ENCODE measurements around the gene PRR11. TPM values are rescaled to one million over a fixed set of nuclear protein-coding genes. Genes with fewer than 3 reads are reported as not detected.
"Not testable (repeated sequence)": the region's sequence is repeated elsewhere in the genome, so short reads cannot be mapped to it uniquely, and the experiment has no call there.

Gene PRR11
- polyA plus RNA-seq, 3 donors, result 1.1 to 3.9 (median 1.7) TPM

DNA sequence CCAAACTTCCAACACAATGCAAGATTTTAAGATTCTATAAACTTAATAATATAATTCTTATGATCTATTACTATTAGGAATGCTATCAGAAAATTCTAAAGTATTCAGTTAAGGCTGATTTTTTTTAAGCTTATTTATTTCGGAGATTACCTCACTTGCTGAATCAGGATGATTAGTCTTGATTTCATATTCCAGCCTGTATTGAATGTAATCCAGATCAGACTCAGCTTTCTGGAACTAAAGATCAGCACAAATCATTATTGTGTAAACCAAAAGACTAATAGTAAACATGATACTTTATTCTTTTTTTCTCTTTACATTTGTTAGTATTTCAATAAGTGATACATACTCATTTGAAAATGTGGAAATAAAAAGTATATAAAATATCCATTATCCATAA lies 24.4 kb upstream of the PRR11 start:
- Mint-ChIP-seq H3K36me3 (peaks cover 13 to 26% of the 10 kb centered on the region in 2 donors), H3K9me3 (no peaks in the 10 kb centered on the region), H3K27ac (no peak overlapping the region), H3K4me1 (no peaks in the 10 kb centered on the region), H3K27me3 (ENCODE audit: low read depth in 3 of 3) (peaks cover 0 to 2% (median 0%) of the 10 kb centered on the region in 3 donors), H3K4me3 (no peak overlapping the region)
- no CpG with 5 or more reads among the region's 1 CpG for WGBS (ENCODE audit: insufficient coverage)
- Histone ChIP-seq H3K9ac (ENCODE audit: insufficient read depth, low read length, poor library complexity, severe bottlenecking) (no peak overlapping the region), H3K27me3 (ENCODE audit: control insufficient read depth in 2 of 2, insufficient read depth in 2 of 2, low read length in 2 of 2) (no peaks in the 10 kb centered on the region), H3K9me3 (replicated peaks in 1 of 2; ENCODE audit: control insufficient read depth in 1 of 2, insufficient read depth in 1 of 2, low read length in 2 of 2) (no peaks in the 10 kb centered on the region), H3K4me2 (replicated peaks; ENCODE audit: extremely low read depth, low read length, poor library complexity, severe bottlenecking) (no peak overlapping the region), H3K36me3 (replicated peaks in 1 of 2; ENCODE audit: control insufficient read depth in 1 of 2, insufficient read depth in 2 of 2, low read length in 2 of 2) (peaks cover 3 to 30% of the 10 kb centered on the region in 2 donors), H2AFZ (ENCODE audit: insufficient read depth, low read depth, low read length, poor library complexity, severe bottlenecking) (no peak overlapping the region), H3K27ac (ENCODE audit: low read depth in 1 of 2, low read length in 2 of 2) (no peak overlapping the region), H3K4me1 (ENCODE audit: control insufficient read depth in 1 of 2, insufficient read depth in 2 of 2, low read length in 2 of 2) (no peaks in the 10 kb centered on the region), H4K20me1 (ENCODE audit: insufficient read depth, low read length) (no peaks in the 10 kb centered on the region), H3K79me2 (ENCODE audit: insufficient read depth, low read length) (peaks cover 63% of the 10 kb centered on the region), H3K4me3 (replicated peaks in 1 of 3; ENCODE audit: low read depth in 2 of 3, low read length in 3 of 3) (no peak overlapping the region)
- DNase-seq, result no peak
- TF ChIP-seq, protein P1, sequence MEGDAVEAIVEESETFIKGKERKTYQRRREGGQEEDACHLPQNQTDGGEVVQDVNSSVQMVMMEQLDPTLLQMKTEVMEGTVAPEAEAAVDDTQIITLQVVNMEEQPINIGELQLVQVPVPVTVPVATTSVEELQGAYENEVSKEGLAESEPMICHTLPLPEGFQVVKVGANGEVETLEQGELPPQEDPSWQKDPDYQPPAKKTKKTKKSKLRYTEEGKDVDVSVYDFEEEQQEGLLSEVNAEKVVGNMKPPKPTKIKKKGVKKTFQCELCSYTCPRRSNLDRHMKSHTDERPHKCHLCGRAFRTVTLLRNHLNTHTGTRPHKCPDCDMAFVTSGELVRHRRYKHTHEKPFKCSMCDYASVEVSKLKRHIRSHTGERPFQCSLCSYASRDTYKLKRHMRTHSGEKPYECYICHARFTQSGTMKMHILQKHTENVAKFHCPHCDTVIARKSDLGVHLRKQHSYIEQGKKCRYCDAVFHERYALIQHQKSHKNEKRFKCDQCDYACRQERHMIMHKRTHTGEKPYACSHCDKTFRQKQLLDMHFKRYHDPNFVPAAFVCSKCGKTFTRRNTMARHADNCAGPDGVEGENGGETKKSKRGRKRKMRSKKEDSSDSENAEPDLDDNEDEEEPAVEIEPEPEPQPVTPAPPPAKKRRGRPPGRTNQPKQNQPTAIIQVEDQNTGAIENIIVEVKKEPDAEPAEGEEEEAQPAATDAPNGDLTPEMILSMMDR (IDR thresholded peaks at IDR 0.05), result no peak
- intact Hi-C loops (cut with micrococcal nuclease), result no loop called here

DNA sequence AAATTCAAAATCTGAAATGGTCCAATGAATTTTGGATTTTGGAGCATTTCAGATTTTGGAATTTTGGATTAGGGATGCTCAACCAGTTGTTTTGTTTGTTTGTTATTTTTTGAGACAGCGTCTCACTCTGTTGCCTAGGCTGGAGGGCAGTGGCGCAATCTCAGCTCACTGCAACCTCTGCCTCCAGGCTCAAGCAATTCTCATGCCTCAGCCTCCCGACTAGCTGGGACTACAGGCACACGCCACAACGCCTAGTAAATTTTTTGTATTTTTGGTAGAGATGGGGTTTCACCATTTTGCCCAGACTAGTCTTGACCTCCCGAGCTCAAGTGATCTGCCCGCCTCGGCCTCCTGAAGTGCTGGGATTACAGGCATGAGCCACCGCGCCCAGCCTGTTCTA lies 17.2 kb upstream of the PRR11 start:
- peaks cover 95% of the 10 kb centered on the region for H3K79me2 ChIP-seq (ENCODE audit: insufficient read depth, low read length)
- H3K27me3 Mint-ChIP-seq (ENCODE audit: low read depth in 3 of 3); H3K4me1 Mint-ChIP-seq; H3K9me3 Mint-ChIP-seq; H3K9ac ChIP-seq (ENCODE audit: insufficient read depth, low read length, poor library complexity, severe bottlenecking); H3K36me3 Mint-ChIP-seq; H4K20me1 ChIP-seq (ENCODE audit: insufficient read depth, low read length); H3K9me3 ChIP-seq (replicated peaks in 1 of 2; ENCODE audit: control insufficient read depth in 1 of 2, insufficient read depth in 1 of 2, low read length in 2 of 2); H3K36me3 ChIP-seq (replicated peaks in 1 of 2; ENCODE audit: control insufficient read depth in 1 of 2, insufficient read depth in 2 of 2, low read length in 2 of 2); H3K27ac ChIP-seq (ENCODE audit: low read depth in 1 of 2, low read length in 2 of 2); H3K27me3 ChIP-seq (ENCODE audit: control insufficient read depth in 2 of 2, insufficient read depth in 2 of 2, low read length in 2 of 2); H3K4me2 ChIP-seq (replicated peaks; ENCODE audit: extremely low read depth, low read length, poor library complexity, severe bottlenecking); intact Hi-C loops (cut with micrococcal nuclease); H3K4me3 Mint-ChIP-seq; H3K4me3 ChIP-seq (replicated peaks in 1 of 3; ENCODE audit: low read depth in 2 of 3, low read length in 3 of 3); H2AFZ ChIP-seq (ENCODE audit: insufficient read depth, low read depth, low read length, poor library complexity, severe bottlenecking); H3K27ac Mint-ChIP-seq; DNase-seq; H3K4me1 ChIP-seq (ENCODE audit: control insufficient read depth in 1 of 2, insufficient read depth in 2 of 2, low read length in 2 of 2): not testable (repeated sequence)
- WGBS (ENCODE audit: insufficient coverage), result no CpG with 5 or more reads among the region's 10 CpGs
